ENCODE results near the gene KIFC1. TPM values are rescaled to one million over a fixed set of nuclear protein-coding genes. Genes with fewer than 3 reads are reported as not detected.
A peak's percentile ranks its signal among the peaks of the same experiment; 100 is the strongest.

The KIFC1 gene
- total and polyA plus RNA-seq, 2 of the 4 experiments (the other 2 are of a cell fraction): 33.9 to 40.6 TPM

DNA sequence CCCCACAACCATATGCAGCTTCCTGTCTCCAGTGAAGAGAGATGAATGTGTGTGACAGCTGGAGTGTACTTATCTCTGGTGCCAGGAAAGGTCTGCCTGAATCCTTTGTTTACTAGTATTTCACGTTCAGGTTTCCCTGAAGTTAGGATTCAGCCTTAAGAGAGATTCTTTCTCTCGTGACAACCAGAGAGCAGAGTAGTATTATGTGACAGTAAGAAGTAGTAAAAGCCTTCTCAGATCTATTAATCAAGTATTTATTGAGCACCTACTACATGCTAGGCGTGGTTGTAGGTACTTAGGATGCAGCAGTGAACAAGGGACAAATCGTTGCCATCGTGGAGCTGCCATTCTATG, 949 bp downstream of the KIFC1 start:
- Histone ChIP-seq H4K5ac (ENCODE audit: low read depth, low read length) (no peak overlapping the region), H3K4me2 (ENCODE audit: low read depth, low read length) (peak overlapping the region; percentile 95), H2BK15ac (ENCODE audit: low read depth, low read length) (no peak overlapping the region), H3K9me3 (ENCODE audit: control insufficient read depth, insufficient read depth, low read length) (no peaks in the 10 kb centered on the region), H3K27ac (ENCODE audit: insufficient read depth, low read length) (no peak overlapping the region; the same call in 1 of the 2 replicates), H2BK20ac (ENCODE audit: low read depth, low read length) (no peak overlapping the region), H3K23ac (ENCODE audit: low read depth, low read length) (peak overlapping the region; percentile 51), H2AK9ac (replicated peaks; ENCODE audit: low read depth, low read length, poor library complexity) (no peak overlapping the region), H3K36me3 (ENCODE audit: control insufficient read depth, insufficient read depth, low read length) (no peaks in the 10 kb centered on the region), H2BK5ac (ENCODE audit: low read depth, low read length, poor library complexity, severe bottlenecking) (no peak overlapping the region), H3K4me3 (ENCODE audit: insufficient read depth, low read depth, low read length) (peak overlapping the region; percentile 58), H4K8ac (ENCODE audit: low read depth in 2 of 2, low read length in 2 of 2) (peak overlapping the region; percentile 37 to 38; a peak in 2 of 4 replicates), H4K20me1 (ENCODE audit: insufficient read depth, low read length) (no peaks in the 10 kb centered on the region; the same call in 1 of the 2 replicates), H2BK120ac (ENCODE audit: low read depth, low read length) (no peak overlapping the region), H3K27me3 (ENCODE audit: control insufficient read depth, insufficient read depth, low read length) (no peaks in the 10 kb centered on the region), H3K4ac (ENCODE audit: low read depth, low read length) (no peak overlapping the region; the same call in 1 of the 2 replicates), H3K18ac (ENCODE audit: low read depth, low read length) (no peak overlapping the region), H2AK5ac (ENCODE audit: low read depth, low read length) (no peak overlapping the region; the same call in 1 of the 2 replicates), H3K79me1 (ENCODE audit: low read depth in 1 of 2, low read length in 2 of 2) (peaks cover 5 to 8% of the 10 kb centered on the region in 2 experiments; a peak in 3 of 4 replicates), H3K9ac (ENCODE audit: low read depth, low read length) (peak overlapping the region; percentile 89), H3K56ac (ENCODE audit: extremely low read depth, insufficient read depth, low read length) (peak overlapping the region; percentile 91), H3K4me1 (ENCODE audit: control insufficient read depth, insufficient read depth, low read length) (no peaks in the 10 kb centered on the region), H3K9me1 (ENCODE audit: insufficient read depth, low read length) (peaks cover 7% of the 10 kb centered on the region; the same call in 1 of the 2 replicates), H4K91ac (ENCODE audit: insufficient read depth, low read depth, low read length) (no peak overlapping the region; the same call in 1 of the 2 replicates), H3K14ac (replicated peaks; ENCODE audit: low read depth, low read length) (no peak overlapping the region; the same call in 1 of the 2 replicates), H2AFZ (replicated peaks; ENCODE audit: low read length, poor library complexity) (no peak overlapping the region)
- no peak for ATAC-seq (ENCODE audit: low read depth)
- intact Hi-C loops (cut with micrococcal nuclease): no loop called here
- BruUV-seq (replicated peaks): no TSS peak
- POLR2A ChIA-PET (ENCODE audit: unreplicated experiment): no interaction called here
- dilution Hi-C loops (cut with HindIII; ENCODE audit: low sequenced_read_pairs, unreplicated experiment): no loop called here
- TF ChIP-seq MAFK (IDR thresholded peaks at IDR 0.05; ENCODE audit: low read depth, low read length): no peak
- TF ChIP-seq CEBPB (IDR thresholded peaks at IDR 0.05; ENCODE audit: low read depth, low read length): no peak
- TF ChIP-seq, protein P1, sequence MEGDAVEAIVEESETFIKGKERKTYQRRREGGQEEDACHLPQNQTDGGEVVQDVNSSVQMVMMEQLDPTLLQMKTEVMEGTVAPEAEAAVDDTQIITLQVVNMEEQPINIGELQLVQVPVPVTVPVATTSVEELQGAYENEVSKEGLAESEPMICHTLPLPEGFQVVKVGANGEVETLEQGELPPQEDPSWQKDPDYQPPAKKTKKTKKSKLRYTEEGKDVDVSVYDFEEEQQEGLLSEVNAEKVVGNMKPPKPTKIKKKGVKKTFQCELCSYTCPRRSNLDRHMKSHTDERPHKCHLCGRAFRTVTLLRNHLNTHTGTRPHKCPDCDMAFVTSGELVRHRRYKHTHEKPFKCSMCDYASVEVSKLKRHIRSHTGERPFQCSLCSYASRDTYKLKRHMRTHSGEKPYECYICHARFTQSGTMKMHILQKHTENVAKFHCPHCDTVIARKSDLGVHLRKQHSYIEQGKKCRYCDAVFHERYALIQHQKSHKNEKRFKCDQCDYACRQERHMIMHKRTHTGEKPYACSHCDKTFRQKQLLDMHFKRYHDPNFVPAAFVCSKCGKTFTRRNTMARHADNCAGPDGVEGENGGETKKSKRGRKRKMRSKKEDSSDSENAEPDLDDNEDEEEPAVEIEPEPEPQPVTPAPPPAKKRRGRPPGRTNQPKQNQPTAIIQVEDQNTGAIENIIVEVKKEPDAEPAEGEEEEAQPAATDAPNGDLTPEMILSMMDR (conservative IDR thresholded peaks at IDR 0.05; ENCODE audit: low read depth, low read length): no peak
- no peak for TF ChIP-seq FOS (IDR thresholded peaks at IDR 0.05; ENCODE audit: low read depth, low read length)
- no peak for TF ChIP-seq RCOR1 (IDR thresholded peaks at IDR 0.05; ENCODE audit: insufficient replicate concordance, low read length)
- TF ChIP-seq CHD1 (IDR thresholded peaks at IDR 0.05; ENCODE audit: low read depth, low read length): no peak
- no peak for TF ChIP-seq SMC3 (IDR thresholded peaks at IDR 0.05; ENCODE audit: low read depth, low read length)
- no peak for TF ChIP-seq POLR2A (IDR thresholded peaks at IDR 0.05; ENCODE audit: low read depth, low read length)
- TF ChIP-seq MXI1 (IDR thresholded peaks at IDR 0.05; ENCODE audit: borderline replicate concordance, low read depth, low read length): no peak
- no peak for TF ChIP-seq NFE2L2 (IDR thresholded peaks at IDR 0.05; ENCODE audit: low read depth, low read length)
- TF ChIP-seq BHLHE40 (IDR thresholded peaks at IDR 0.05; ENCODE audit: low read depth, low read length): no peak
- no peak for TF ChIP-seq RFX5 (IDR thresholded peaks at IDR 0.05; ENCODE audit: low read depth, low read length)
- no peak for TF ChIP-seq RAD21 (IDR thresholded peaks at IDR 0.05; ENCODE audit: low read length)
- TF ChIP-seq MAZ (IDR thresholded peaks at IDR 0.05; ENCODE audit: borderline replicate concordance, low read depth, low read length): no peak
- TF ChIP-seq, protein P2, sequence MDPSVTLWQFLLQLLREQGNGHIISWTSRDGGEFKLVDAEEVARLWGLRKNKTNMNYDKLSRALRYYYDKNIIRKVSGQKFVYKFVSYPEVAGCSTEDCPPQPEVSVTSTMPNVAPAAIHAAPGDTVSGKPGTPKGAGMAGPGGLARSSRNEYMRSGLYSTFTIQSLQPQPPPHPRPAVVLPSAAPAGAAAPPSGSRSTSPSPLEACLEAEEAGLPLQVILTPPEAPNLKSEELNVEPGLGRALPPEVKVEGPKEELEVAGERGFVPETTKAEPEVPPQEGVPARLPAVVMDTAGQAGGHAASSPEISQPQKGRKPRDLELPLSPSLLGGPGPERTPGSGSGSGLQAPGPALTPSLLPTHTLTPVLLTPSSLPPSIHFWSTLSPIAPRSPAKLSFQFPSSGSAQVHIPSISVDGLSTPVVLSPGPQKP (IDR thresholded peaks at IDR 0.05; ENCODE audit: borderline replicate concordance, low read depth, low read length): no peak
- TF ChIP-seq, protein P3, sequence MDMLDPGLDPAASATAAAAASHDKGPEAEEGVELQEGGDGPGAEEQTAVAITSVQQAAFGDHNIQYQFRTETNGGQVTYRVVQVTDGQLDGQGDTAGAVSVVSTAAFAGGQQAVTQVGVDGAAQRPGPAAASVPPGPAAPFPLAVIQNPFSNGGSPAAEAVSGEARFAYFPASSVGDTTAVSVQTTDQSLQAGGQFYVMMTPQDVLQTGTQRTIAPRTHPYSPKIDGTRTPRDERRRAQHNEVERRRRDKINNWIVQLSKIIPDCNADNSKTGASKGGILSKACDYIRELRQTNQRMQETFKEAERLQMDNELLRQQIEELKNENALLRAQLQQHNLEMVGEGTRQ (IDR thresholded peaks at IDR 0.05; ENCODE audit: low read depth, low read length): no peak
- CTCF ChIA-PET: no interaction called here
- no peak for DNase-seq
- no CpG with 5 or more reads among the region's 5 CpGs for WGBS, 2 experiments (ENCODE audit: extremely low coverage in 2 of 2, insufficient read length in 1 of 2)
- in situ Hi-C loops (cut with MboI; ENCODE audit: low sequenced_read_pairs): no loop called here
